ENCODE measurements around the gene CCBE1. TPM values are rescaled to one million over a fixed set of nuclear protein-coding genes. Genes with fewer than 3 reads are reported as not detected.

Gene CCBE1
- polyA plus RNA-seq, 1 of the 3 experiments (the other 2 are of a cell fraction) = 5.0 TPM

- whole genome bisulfite sequencing (ENCODE audit: low lambda C conversion rate) = 37% methylated on average over 3 of the region's 3 CpGs
- Histone ChIP-seq H3K4me1 (ENCODE audit: control insufficient read depth in 1 of 2, insufficient read depth in 2 of 2, low read depth in 1 of 2, low read length in 1 of 2) (peaks cover 0 to 22% of the 10 kb centered on the region in 2 experiments; a peak in 3 of 4 replicates), H3K4me2 (no peak overlapping the region), H2AFZ (ENCODE audit: low read depth) (no peak overlapping the region), H3K4me3 (ENCODE audit: low read depth in 2 of 2, low read length in 1 of 2) (no peak overlapping the region), H4K20me1 (ENCODE audit: insufficient read depth) (no peaks in the 10 kb centered on the region), H3K9me2 (no peaks in the 10 kb centered on the region), H3F3A (replicated peaks; ENCODE audit: insufficient read depth) (no peaks in the 10 kb centered on the region), H3K27ac (ENCODE audit: low read depth in 2 of 2, low read length in 1 of 2) (peak overlapping the region in 1 of 2 experiments; percentile 98; a peak in 3 of 4 replicates), H3K9me3 (no peaks in the 10 kb centered on the region), H3K9ac (no peak overlapping the region), H3K36me3 (replicated peaks in 1 of 2; ENCODE audit: control insufficient read depth in 1 of 2, insufficient read depth in 2 of 2, low read length in 1 of 2) (no peaks in the 10 kb centered on the region), H3K27me3 (ENCODE audit: insufficient read depth) (no peaks in the 10 kb centered on the region), H3K79me2 (ENCODE audit: insufficient read depth) (no peaks in the 10 kb centered on the region)
- POLR2A ChIA-PET = interaction anchor here (1.7 kb wide), 1 partner anchor 38 kb away, joined by 5 read pairs; no protein-coding TSS in a partner anchor
- DNase-seq = peak; percentile 50
- CTCF ChIA-PET = interaction anchor here (0.9 to 2.6 kb wide), 4 partner anchors 8 to 345 kb away, joined by 3 to 11 read pairs (median 6); no protein-coding TSS in a partner anchor
- TF ChIP-seq YY1 (IDR thresholded peaks at IDR 0.05; ENCODE audit: low read depth) (no peak), USF2 (IDR thresholded peaks at IDR 0.05; ENCODE audit: borderline replicate concordance, low read depth, low read length) (no peak), GATA2 (CRISPR knock-in tag; IDR thresholded peaks at IDR 0.05) (peak; percentile 87), FOXJ3 (CRISPR knock-in tag; IDR thresholded peaks at IDR 0.05) (peak; percentile 37; the same call in 1 of the 2 replicates), MEF2A (IDR thresholded peaks at IDR 0.05; ENCODE audit: borderline replicate concordance, low read depth) (no peak), PBX3 (IDR thresholded peaks at IDR 0.05) (no peak), SMC3 (IDR thresholded peaks at IDR 0.05; ENCODE audit: low read depth, low read length) (no peak), NFIC (IDR thresholded peaks at IDR 0.05; ENCODE audit: borderline replicate concordance) (no peak; the same call in 1 of the 2 replicates), SIN3A (IDR thresholded peaks at IDR 0.05; ENCODE audit: borderline replicate concordance, low read depth, low read length) (no peak), RCOR1 (IDR thresholded peaks at IDR 0.05; ENCODE audit: low read length) (peak; percentile 85; the same call in 1 of the 2 replicates), FOXM1 (IDR thresholded peaks at IDR 0.05; ENCODE audit: low read depth) (no peak), GABPA (IDR thresholded peaks at IDR 0.05; ENCODE audit: low read depth) (no peak), POLR2AphosphoS5 (IDR thresholded peaks at IDR 0.05; ENCODE audit: low read depth, low read length) (peak; percentile 56; the same call in 1 of the 2 replicates), CTCF (IDR thresholded peaks at IDR 0.05) (no peak), CHD2 (IDR thresholded peaks at IDR 0.05; ENCODE audit: low read length, partially characterized antibody) (peak; percentile 82), JUND (IDR thresholded peaks at IDR 0.05) (no peak), MXI1 (IDR thresholded peaks at IDR 0.05; ENCODE audit: low read depth, low read length) (no peak), RAD21 (IDR thresholded peaks at IDR 0.05; ENCODE audit: low read length) (0 out of 2 replicates have a peak, but pooled peaks have one; percentile 22), TCF12 (IDR thresholded peaks at IDR 0.05) (peak; percentile 81), MAX (IDR thresholded peaks at IDR 0.05; ENCODE audit: low read depth) (no peak), NRF1 (IDR thresholded peaks at IDR 0.05; ENCODE audit: low read depth, low read length) (no peak), TEAD4 (IDR thresholded peaks at IDR 0.05; ENCODE audit: borderline replicate concordance, insufficient read depth) (no peak), RFX5 (IDR thresholded peaks at IDR 0.05; ENCODE audit: low read length) (no peak), REST (IDR thresholded peaks at IDR 0.05; ENCODE audit: low read depth, low read length) (no peak), TAF1 (IDR thresholded peaks at IDR 0.05; ENCODE audit: borderline replicate concordance, low read depth, low read length) (no peak)
- TF ChIP-seq, protein P1, sequence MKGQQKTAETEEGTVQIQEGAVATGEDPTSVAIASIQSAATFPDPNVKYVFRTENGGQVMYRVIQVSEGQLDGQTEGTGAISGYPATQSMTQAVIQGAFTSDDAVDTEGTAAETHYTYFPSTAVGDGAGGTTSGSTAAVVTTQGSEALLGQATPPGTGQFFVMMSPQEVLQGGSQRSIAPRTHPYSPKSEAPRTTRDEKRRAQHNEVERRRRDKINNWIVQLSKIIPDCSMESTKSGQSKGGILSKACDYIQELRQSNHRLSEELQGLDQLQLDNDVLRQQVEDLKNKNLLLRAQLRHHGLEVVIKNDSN (IDR thresholded peaks at IDR 0.05; ENCODE audit: borderline replicate concordance, low read depth) = no peak
Observed at GRCh38 chr18:59478591-59478990, 218.6 kb downstream of the CCBE1 start.
